Esophagus muscularis mucosa (tissue), 4 donors: ENCODE data around the gene TBR1. TPM values are rescaled to one million over a fixed set of nuclear protein-coding genes. Genes with fewer than 3 reads are reported as not detected.

Experiments
- DNase-seq: peaks from one replicate; pipeline ENCODE4 v3.0.0-alpha.2; 2017; ENCODE audit errors: extremely low spot score
- H3K27ac ChIP-seq, 4 donors: fragments of 200-600 bp; sonication (generic); replicated peaks in 1 of 4; 1 replicate in 3 of 4; 2 replicates in 1 of 4; pipeline ENCODE4 v1.5.1; 2016 to 2019; ENCODE audit warnings: mild to moderate bottlenecking in 1 of 4
- H3K27me3 ChIP-seq, 4 donors: fragments of 200-600 bp; sonication (generic); one replicate each; pipeline versions ENCODE4 v1.5.1 to v1.6.0; 2016 to 2019
- H3K36me3 ChIP-seq, 4 donors: fragments of 200-600 bp; sonication (generic); one replicate each; pipeline ENCODE4 v1.5.1; 2016 to 2019
- H3K4me1 ChIP-seq, 4 donors: fragments of 200-600 bp; sonication (generic); one replicate each; pipeline ENCODE4 v1.5.1; 2016 to 2019
- H3K4me3 ChIP-seq, 4 donors: fragments of 200-600 bp; sonication (generic); 1 replicate in 2 of 4; 2 replicates in 2 of 4; pipeline ENCODE4 v1.5.1; 2016 to 2019; ENCODE audit warnings: mild to moderate bottlenecking in 4 of 4, moderate library complexity in 1 of 4
- H3K9me3 ChIP-seq, 4 donors: fragments of 200-600 bp; sonication (generic); 1 replicate in 3 of 4; 2 replicates in 1 of 4; pipeline ENCODE4 v1.5.1; 2016 to 2019
- EP300 ChIP-seq: sonication (generic); formaldehyde crosslinking; IDR thresholded peaks from one replicate; pipeline ENCODE4 v1.6.1; 2017; ENCODE audit warnings: antibody characterized with exemption
- POLR2A ChIP-seq: fragments of 450-650 bp; IDR thresholded peaks from one replicate; pipeline ENCODE4 v1.6.1; 2017; ENCODE audit warnings: antibody characterized with exemption, moderate library complexity, mild to moderate bottlenecking, low read depth
- POLR2AphosphoS5 ChIP-seq, 2 donors: sonication (generic); formaldehyde crosslinking; IDR thresholded peaks; one replicate each; pipeline ENCODE4 v1.6.1; 2017; ENCODE audit warnings: antibody characterized with exemption in 2 of 2
- WGBS: methylation state at CpG from one replicate; pipeline ENCODE4 v1.1.5; 2018; 5-methylcytosine and 5-hydroxymethylcytosine counted together
- intact Hi-C: fragments of 100-400 bp; cut with DNase I; formaldehyde crosslinking; loops from one replicate; pipeline ENCODE4 v1.15.1; 2023
- total RNA-seq, 4 donors: library from RNA; depleted of rRNA; stranded (reverse); fragments of >200 nt; gene quantifications; one replicate each; pipeline versions ENCODE4 v1.1.0 to v1.2.1, GENCODE V29; 2016
- TF ChIP-seq, protein P1 (sequence below), 3 experiments: fragments of 200-600 bp in 2 of 3; fragments of 450-650 bp in 1 of 3; sonication (generic) in 2 of 3; IDR thresholded peaks; one replicate each; pipeline ENCODE4 v1.5.1; 2017 to 2019; ENCODE audit warnings: antibody characterized with exemption in 3 of 3, mild to moderate bottlenecking in 2 of 3, moderate library complexity in 1 of 3

The TBR1 gene
- total RNA-seq, 4 donors from 2014 or later = not detected

DNA sequence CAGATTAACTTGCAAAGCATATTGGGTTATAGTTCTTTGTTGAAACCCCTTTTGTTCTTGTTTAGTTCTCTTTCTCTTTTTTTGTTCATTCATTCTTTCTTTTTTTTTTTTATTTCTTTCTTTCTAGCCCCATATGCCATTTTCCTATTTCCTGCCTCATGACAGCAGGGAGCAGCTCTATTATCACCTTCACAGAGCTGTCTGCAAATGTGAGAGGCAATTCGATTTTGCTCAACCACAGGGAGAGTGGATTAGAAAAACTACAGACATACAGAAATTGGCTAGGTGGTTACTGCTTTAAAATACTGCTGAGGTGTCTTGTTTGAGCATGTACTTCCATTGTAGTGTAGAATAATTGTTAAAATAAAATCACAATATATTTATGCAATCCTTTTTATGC is 44.2 kb upstream of the TBR1 start:
- TF ChIP-seq POLR2A = no peak
- no peak for TF ChIP-seq POLR2AphosphoS5 (IDR thresholded peaks at IDR 0.05)
- TF ChIP-seq, protein P1, sequence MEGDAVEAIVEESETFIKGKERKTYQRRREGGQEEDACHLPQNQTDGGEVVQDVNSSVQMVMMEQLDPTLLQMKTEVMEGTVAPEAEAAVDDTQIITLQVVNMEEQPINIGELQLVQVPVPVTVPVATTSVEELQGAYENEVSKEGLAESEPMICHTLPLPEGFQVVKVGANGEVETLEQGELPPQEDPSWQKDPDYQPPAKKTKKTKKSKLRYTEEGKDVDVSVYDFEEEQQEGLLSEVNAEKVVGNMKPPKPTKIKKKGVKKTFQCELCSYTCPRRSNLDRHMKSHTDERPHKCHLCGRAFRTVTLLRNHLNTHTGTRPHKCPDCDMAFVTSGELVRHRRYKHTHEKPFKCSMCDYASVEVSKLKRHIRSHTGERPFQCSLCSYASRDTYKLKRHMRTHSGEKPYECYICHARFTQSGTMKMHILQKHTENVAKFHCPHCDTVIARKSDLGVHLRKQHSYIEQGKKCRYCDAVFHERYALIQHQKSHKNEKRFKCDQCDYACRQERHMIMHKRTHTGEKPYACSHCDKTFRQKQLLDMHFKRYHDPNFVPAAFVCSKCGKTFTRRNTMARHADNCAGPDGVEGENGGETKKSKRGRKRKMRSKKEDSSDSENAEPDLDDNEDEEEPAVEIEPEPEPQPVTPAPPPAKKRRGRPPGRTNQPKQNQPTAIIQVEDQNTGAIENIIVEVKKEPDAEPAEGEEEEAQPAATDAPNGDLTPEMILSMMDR (IDR thresholded peaks at IDR 0.05) = no peak
- no peak for TF ChIP-seq EP300
- intact Hi-C loops = no loop called here
- Histone ChIP-seq H3K36me3 (peaks cover 0 to 35% (median 16%) of the 10 kb centered on the region in 4 donors), H3K9me3 (no peaks in the 10 kb centered on the region), H3K4me3 (no peak overlapping the region), H3K27me3 (no peaks in the 10 kb centered on the region), H3K27ac (no peak overlapping the region), H3K4me1 (no peaks in the 10 kb centered on the region)
- no peak for DNase-seq
- WGBS = 28% methylated on average over 1 of the region's 1 CpG

DNA sequence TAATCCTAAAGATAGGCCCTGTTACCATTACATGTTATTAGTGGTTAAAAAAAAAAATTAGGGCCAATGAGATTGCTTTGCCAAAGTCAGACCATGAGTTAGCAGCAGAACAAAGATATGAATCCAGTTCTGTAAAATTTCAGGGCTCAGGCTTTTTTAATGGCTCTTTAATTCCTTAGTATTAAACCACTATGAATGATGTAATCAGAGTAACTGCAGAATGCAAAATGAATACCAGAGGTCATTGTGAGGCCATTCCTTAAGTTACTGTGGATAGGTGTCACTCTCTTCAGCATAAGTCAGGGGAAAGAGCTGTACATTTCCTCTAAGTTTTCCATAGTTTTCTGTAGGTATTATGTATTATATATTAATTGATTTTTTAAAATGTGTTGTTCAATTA is 42.2 kb upstream of the TBR1 start:
- TF ChIP-seq POLR2A = no peak
- no peak for TF ChIP-seq POLR2AphosphoS5 (IDR thresholded peaks at IDR 0.05)
- intact Hi-C loops = no loop called here
- Histone ChIP-seq H3K36me3 (peaks cover 0 to 25% (median 11%) of the 10 kb centered on the region in 4 donors), H3K27me3 (no peaks in the 10 kb centered on the region), H3K4me1 (no peaks in the 10 kb centered on the region), H3K4me3 (no peak overlapping the region), H3K27ac (no peak overlapping the region), H3K9me3 (no peaks in the 10 kb centered on the region)
- DNase-seq = no peak

DNA sequence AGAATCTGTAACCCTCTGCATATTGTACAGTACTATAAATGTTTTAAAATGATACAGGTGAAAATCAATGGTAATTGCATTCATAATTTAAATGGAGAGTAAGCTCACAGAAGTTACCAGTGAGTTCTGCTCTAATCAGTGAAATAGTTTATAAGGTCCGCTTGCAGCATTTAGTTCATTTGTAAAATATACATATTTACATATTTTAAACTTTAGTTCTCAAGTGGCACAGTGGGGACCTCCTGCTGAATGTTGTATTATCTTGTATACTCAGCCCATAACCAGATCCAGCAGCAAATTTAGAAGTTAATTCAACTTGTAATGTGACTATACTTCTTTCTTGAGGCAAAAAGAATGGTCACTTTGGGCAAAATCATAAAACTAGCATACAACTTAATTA is 41.7 kb upstream of the TBR1 start:
- Histone ChIP-seq H3K36me3 (peaks cover 0 to 25% (median 11%) of the 10 kb centered on the region in 4 donors), H3K27ac (no peak overlapping the region), H3K4me3 (no peak overlapping the region), H3K4me1 (no peaks in the 10 kb centered on the region), H3K9me3 (no peaks in the 10 kb centered on the region), H3K27me3 (no peaks in the 10 kb centered on the region)
- 100% methylated on average over 1 of the region's 1 CpG for WGBS
- intact Hi-C loops = no loop called here
- DNase-seq = no peak
- TF ChIP-seq EP300 (no peak), POLR2A (no peak), POLR2AphosphoS5 (IDR thresholded peaks at IDR 0.05) (no peak)
- TF ChIP-seq, protein P1 (IDR thresholded peaks at IDR 0.05) = no peak

DNA sequence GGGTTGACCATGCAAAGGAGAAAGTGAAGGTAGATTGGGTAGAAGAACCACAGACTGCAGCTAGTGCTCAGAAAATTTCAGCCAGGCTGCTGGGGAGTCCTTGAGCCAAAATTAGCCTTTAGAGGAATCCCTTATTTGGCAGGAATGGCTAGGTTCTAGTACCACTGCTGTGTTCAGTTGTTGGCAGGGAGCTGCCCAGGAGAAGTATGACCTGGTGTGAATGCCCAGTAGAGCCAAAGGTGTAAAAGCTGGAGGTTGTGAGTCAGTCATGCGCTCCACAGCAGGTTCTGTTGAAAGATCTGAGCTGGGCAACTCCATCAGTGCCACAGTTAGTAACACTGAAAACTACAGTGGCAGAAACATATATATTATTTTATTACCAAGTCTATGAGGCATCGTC is 36.4 kb upstream of the TBR1 start:
- H3K9me3 ChIP-seq = no peaks in the 10 kb centered on the region
- intact Hi-C loops = no loop called here
- H3K27ac ChIP-seq = no peak overlapping the region
- TF ChIP-seq EP300 (no peak), POLR2A (no peak), POLR2AphosphoS5 (IDR thresholded peaks at IDR 0.05) (no peak)
- TF ChIP-seq, protein P1 (IDR thresholded peaks at IDR 0.05) = no peak
- H3K4me1 ChIP-seq = no peaks in the 10 kb centered on the region
- DNase-seq = no peak
- WGBS = 90% methylated on average over 2 of the region's 2 CpGs
- H3K27me3 ChIP-seq = no peaks in the 10 kb centered on the region
- no peak overlapping the region for H3K4me3 ChIP-seq
- no peaks in the 10 kb centered on the region for H3K36me3 ChIP-seq

- H3K27ac ChIP-seq = no peak overlapping the region
- DNase-seq = no peak
- H3K4me3 ChIP-seq = no peak overlapping the region
- H3K4me1 ChIP-seq = no peaks in the 10 kb centered on the region
- H3K9me3 ChIP-seq = no peaks in the 10 kb centered on the region
- TF ChIP-seq POLR2A (no peak), POLR2AphosphoS5 (IDR thresholded peaks at IDR 0.05) (no peak), EP300 (no peak)
- TF ChIP-seq, protein P1 (IDR thresholded peaks at IDR 0.05) = no peak
- no peaks in the 10 kb centered on the region for H3K27me3 ChIP-seq
- WGBS = 91% methylated on average over 3 of the region's 3 CpGs
- peaks cover 0 to 5% (median 0%) of the 10 kb centered on the region in 4 donors for H3K36me3 ChIP-seq
- intact Hi-C loops = no loop called here
Observed at GRCh38 chr2:161381546-161381945, 34.6 kb upstream of the TBR1 start.
